Measurements from ENCODE around the gene TPSD1. TPM values are rescaled to one million over a fixed set of nuclear protein-coding genes. Genes with fewer than 3 reads are reported as not detected.

TPSD1 gene
- polyA plus RNA-seq, 1 of the 3 experiments (the other 2 are of a cell fraction) = not detected

GRCh38 chr16:1223355-1224214 is 32.3 kb upstream of the TPSD1 start:
- Histone ChIP-seq H3K79me2 (ENCODE audit: insufficient read depth) (no peaks in the 10 kb centered on the region), H3K27ac (ENCODE audit: low read depth in 2 of 2, low read length in 1 of 2) (no peak overlapping the region), H3K9ac (no peak overlapping the region), H3K4me3 (ENCODE audit: low read depth in 2 of 2, low read length in 1 of 2) (no peak overlapping the region), H3K9me3 (no peaks in the 10 kb centered on the region), H3K4me2 (no peak overlapping the region), H3K9me2 (no peaks in the 10 kb centered on the region), H3K36me3 (replicated peaks in 1 of 2; ENCODE audit: control insufficient read depth in 1 of 2, insufficient read depth in 2 of 2, low read length in 1 of 2) (no peaks in the 10 kb centered on the region), H2AFZ (ENCODE audit: low read depth) (no peak overlapping the region), H4K20me1 (ENCODE audit: insufficient read depth) (0 out of 2 replicates have a peak, but pooled peaks cover 8% of the 10 kb centered on the region), H3K4me1 (ENCODE audit: control insufficient read depth in 1 of 2, insufficient read depth in 2 of 2, low read depth in 1 of 2, low read length in 1 of 2) (no peaks in the 10 kb centered on the region), H3F3A (replicated peaks; ENCODE audit: insufficient read depth) (no peaks in the 10 kb centered on the region), H3K27me3 (ENCODE audit: insufficient read depth) (peaks cover 58% of the 10 kb centered on the region)
- no peak for DNase-seq
- 42% methylated on average over 18 of the region's 38 CpGs for WGBS (ENCODE audit: low lambda C conversion rate)
- POLR2A ChIA-PET = no interaction called here
- TF ChIP-seq TCF12 (IDR thresholded peaks at IDR 0.05) (no peak), POLR2AphosphoS5 (IDR thresholded peaks at IDR 0.05; ENCODE audit: low read depth, low read length) (no peak), SIN3A (IDR thresholded peaks at IDR 0.05; ENCODE audit: borderline replicate concordance, low read depth, low read length) (no peak), REST (IDR thresholded peaks at IDR 0.05; ENCODE audit: low read depth, low read length) (0 out of 2 replicates have a peak, but pooled peaks have one; percentile 9), PBX3 (IDR thresholded peaks at IDR 0.05) (no peak), CHD2 (IDR thresholded peaks at IDR 0.05; ENCODE audit: low read length, partially characterized antibody) (no peak), MXI1 (IDR thresholded peaks at IDR 0.05; ENCODE audit: low read depth, low read length) (no peak), TAF1 (IDR thresholded peaks at IDR 0.05; ENCODE audit: borderline replicate concordance, low read depth, low read length) (no peak)
- CTCF ChIA-PET = interaction anchor here (1.1 kb wide), 1 partner anchor 30 kb away, joined by 3 read pairs; no protein-coding TSS in a partner anchor

GRCh38 chr16:1224558-1224957 is 31.3 kb upstream of the TPSD1 start:
- POLR2A ChIA-PET = no interaction called here
- Histone ChIP-seq H3K9me2 (no peaks in the 10 kb centered on the region), H3K9me3 (no peaks in the 10 kb centered on the region), H3K4me2 (no peak overlapping the region), H3K79me2 (ENCODE audit: insufficient read depth) (no peaks in the 10 kb centered on the region), H3K27me3 (ENCODE audit: insufficient read depth) (peaks cover 50% of the 10 kb centered on the region), H3K36me3 (replicated peaks in 1 of 2; ENCODE audit: control insufficient read depth in 1 of 2, insufficient read depth in 2 of 2, low read length in 1 of 2) (no peaks in the 10 kb centered on the region), H3K9ac (no peak overlapping the region), H3K27ac (ENCODE audit: low read depth in 2 of 2, low read length in 1 of 2) (no peak overlapping the region), H3F3A (replicated peaks; ENCODE audit: insufficient read depth) (no peaks in the 10 kb centered on the region), H2AFZ (ENCODE audit: low read depth) (no peak overlapping the region), H4K20me1 (ENCODE audit: insufficient read depth) (0 out of 2 replicates have a peak, but pooled peaks cover 8% of the 10 kb centered on the region), H3K4me3 (ENCODE audit: low read depth in 2 of 2, low read length in 1 of 2) (no peak overlapping the region), H3K4me1 (ENCODE audit: control insufficient read depth in 1 of 2, insufficient read depth in 2 of 2, low read depth in 1 of 2, low read length in 1 of 2) (no peaks in the 10 kb centered on the region)
- WGBS (ENCODE audit: low lambda C conversion rate) = no CpG with 5 or more reads among the region's 9 CpGs
- no peak for DNase-seq
- CTCF ChIA-PET = interaction anchor here (1.0 kb wide), 1 partner anchor 30 kb away, joined by 4 read pairs; no protein-coding TSS in a partner anchor
- no peak for TF ChIP-seq YY1 (IDR thresholded peaks at IDR 0.05; ENCODE audit: low read depth)
- TF ChIP-seq EP300 (IDR thresholded peaks at IDR 0.05; ENCODE audit: borderline replicate concordance in 1 of 2, low read depth in 1 of 2, low read length in 1 of 2) = no peak
- TF ChIP-seq NFIC (IDR thresholded peaks at IDR 0.05; ENCODE audit: borderline replicate concordance) = no peak
- no peak for TF ChIP-seq GATA2 (CRISPR knock-in tag; IDR thresholded peaks at IDR 0.05)
- no peak for TF ChIP-seq MAX (IDR thresholded peaks at IDR 0.05; ENCODE audit: low read depth)
- no peak for TF ChIP-seq RCOR1 (IDR thresholded peaks at IDR 0.05; ENCODE audit: low read length)
- TF ChIP-seq CTCF (IDR thresholded peaks at IDR 0.05) = no peak
- TF ChIP-seq MXI1 (IDR thresholded peaks at IDR 0.05; ENCODE audit: low read depth, low read length) = no peak
- no peak for TF ChIP-seq EZH2phosphoT487 (IDR thresholded peaks at IDR 0.05; ENCODE audit: borderline replicate concordance, low read depth)
- TF ChIP-seq NRF1 (IDR thresholded peaks at IDR 0.05; ENCODE audit: low read depth, low read length) = no peak
- TF ChIP-seq FOXJ3 (CRISPR knock-in tag; IDR thresholded peaks at IDR 0.05) = no peak
- TF ChIP-seq RXRA (IDR thresholded peaks at IDR 0.05; ENCODE audit: borderline replicate concordance, low read depth) = no peak
- TF ChIP-seq SIN3A (IDR thresholded peaks at IDR 0.05; ENCODE audit: borderline replicate concordance, low read depth, low read length) = no peak
- no peak for TF ChIP-seq SMC3 (IDR thresholded peaks at IDR 0.05; ENCODE audit: low read depth, low read length)
- no peak for TF ChIP-seq MEF2A (IDR thresholded peaks at IDR 0.05; ENCODE audit: borderline replicate concordance, low read depth)
